Parathyroid adenoma (tissue), 2 donors: ENCODE results near the gene RNF43.
A peak's percentile ranks its signal among the peaks of the same experiment; 100 is the strongest.

ENCODE experiments used
- H2AFZ ChIP-seq: fragments of 300-600 bp; sonication (generic); one replicate; pipeline ENCODE4 v1.7.0; 2017; ENCODE audit warnings: antibody characterized with exemption, mild to moderate bottlenecking
- H3K27ac ChIP-seq: fragments of 300-600 bp; sonication (generic); one replicate; pipeline ENCODE4 v1.7.0; 2017
- H3K27me3 ChIP-seq: fragments of 300-600 bp; sonication (generic); one replicate; pipeline ENCODE4 v1.7.0; 2017; ENCODE audit warnings: low read length; ENCODE audit not compliant: control insufficient read depth, insufficient read depth
- H3K36me3 ChIP-seq: fragments of 300-600 bp; sonication (generic); one replicate; pipeline ENCODE4 v1.7.0; 2017; ENCODE audit warnings: low read length; ENCODE audit not compliant: control insufficient read depth, insufficient read depth
- H3K4me1 ChIP-seq: fragments of 300-600 bp; sonication (generic); one replicate; pipeline ENCODE4 v1.7.0; 2017; ENCODE audit warnings: control low read depth
- H3K4me2 ChIP-seq: fragments of 300-600 bp; sonication (generic); one replicate; pipeline ENCODE4 v1.7.0; 2017; ENCODE audit warnings: low read length
- H3K4me3 ChIP-seq: fragments of 300-600 bp; sonication (generic); one replicate; pipeline ENCODE4 v1.7.0; 2017; ENCODE audit warnings: low read depth, low read length
- H3K79me2 ChIP-seq: fragments of 300-600 bp; sonication (generic); one replicate; pipeline ENCODE4 v1.7.0; 2017; ENCODE audit warnings: control low read depth
- H3K9ac ChIP-seq: fragments of 300-600 bp; sonication (generic); one replicate; pipeline ENCODE4 v1.7.0; 2017; ENCODE audit warnings: mild to moderate bottlenecking
- H3K9me3 ChIP-seq: fragments of 300-600 bp; sonication (generic); one replicate; pipeline ENCODE4 v1.7.0; 2017; ENCODE audit warnings: low read length; ENCODE audit not compliant: control insufficient read depth
- CTCF ChIP-seq: fragments of 300-600 bp; sonication (generic); IDR thresholded peaks from one replicate; pipeline ENCODE4 v1.7.0; 2017; ENCODE audit warnings: antibody characterized with exemption, mild to moderate bottlenecking
- donor health status: primary hyperparathyroidism.

RNF43 gene

GRCh38 chr17:58386708-58387107, 30.6 kb downstream of the RNF43 start:
- no peaks in the 10 kb centered on the region for H3K27me3 ChIP-seq
- H3K9ac ChIP-seq = no peak overlapping the region

GRCh38 chr17:58385359-58385899, 31.9 kb downstream of the RNF43 start:
- Histone ChIP-seq H3K4me2 (peak overlapping the region; percentile 20), H3K79me2 (no peaks in the 10 kb centered on the region), H3K4me1 (peaks cover 61% of the 10 kb centered on the region), H3K4me3 (no peak overlapping the region), H3K27me3 (no peaks in the 10 kb centered on the region), H3K27ac (peak overlapping the region; percentile 88), H2AFZ (no peak overlapping the region), H3K36me3 (no peaks in the 10 kb centered on the region), H3K9ac (no peak overlapping the region), H3K9me3 (no peaks in the 10 kb centered on the region)
- no peak for TF ChIP-seq CTCF

More at GRCh38 chr17:58386708-58387107, 30.6 kb downstream of the RNF43 start:
- Histone ChIP-seq H3K36me3 (no peaks in the 10 kb centered on the region), H3K4me3 (no peak overlapping the region), H3K27ac (peak overlapping the region; percentile 88), H3K79me2 (no peaks in the 10 kb centered on the region), H3K4me2 (no peak overlapping the region), H3K9me3 (no peaks in the 10 kb centered on the region), H2AFZ (no peak overlapping the region), H3K4me1 (peaks cover 70% of the 10 kb centered on the region)
- TF ChIP-seq CTCF = no peak

- H3K27ac ChIP-seq = no peak overlapping the region
- H3K9me3 ChIP-seq = no peaks in the 10 kb centered on the region
- H3K4me2 ChIP-seq = no peak overlapping the region
- H3K79me2 ChIP-seq = no peaks in the 10 kb centered on the region
- H3K36me3 ChIP-seq = no peaks in the 10 kb centered on the region
- peak overlapping the region; percentile 44 for H2AFZ ChIP-seq
- H3K4me1 ChIP-seq = peaks cover 62% of the 10 kb centered on the region
- no peak overlapping the region for H3K9ac ChIP-seq
- H3K4me3 ChIP-seq = no peak overlapping the region
- TF ChIP-seq CTCF = no peak
- no peaks in the 10 kb centered on the region for H3K27me3 ChIP-seq
Measured at GRCh38 chr17:58384897-58385296, 32.4 kb downstream of the RNF43 start.

- no peaks in the 10 kb centered on the region for H3K79me2 ChIP-seq
- no peak overlapping the region for H3K4me3 ChIP-seq
- no peak for TF ChIP-seq CTCF
- no peaks in the 10 kb centered on the region for H3K9me3 ChIP-seq
- no peak overlapping the region for H3K4me2 ChIP-seq
- no peak overlapping the region for H2AFZ ChIP-seq
- no peaks in the 10 kb centered on the region for H3K27me3 ChIP-seq
- H3K4me1 ChIP-seq = peaks cover 64% of the 10 kb centered on the region
- no peak overlapping the region for H3K27ac ChIP-seq
- no peak overlapping the region for H3K9ac ChIP-seq
- no peaks in the 10 kb centered on the region for H3K36me3 ChIP-seq
Measured at GRCh38 chr17:58383892-58384462, 33.4 kb downstream of the RNF43 start.

- no peak for TF ChIP-seq CTCF
- H3K27ac ChIP-seq = no peak overlapping the region
- H3K27me3 ChIP-seq = no peaks in the 10 kb centered on the region
- H3K36me3 ChIP-seq = no peaks in the 10 kb centered on the region
- peaks cover 59% of the 10 kb centered on the region for H3K4me1 ChIP-seq
- H3K9me3 ChIP-seq = no peaks in the 10 kb centered on the region
- H3K79me2 ChIP-seq = no peaks in the 10 kb centered on the region
- H3K9ac ChIP-seq = no peak overlapping the region
- H2AFZ ChIP-seq = peak overlapping the region; percentile 8
- no peak overlapping the region for H3K4me2 ChIP-seq
- no peak overlapping the region for H3K4me3 ChIP-seq
Measured at GRCh38 chr17:58382872-58383242, 34.5 kb downstream of the RNF43 start.
